HCT116 (cell line): ENCODE data around the gene ACAN. TPM values are rescaled to one million over a fixed set of nuclear protein-coding genes. Genes with fewer than 3 reads are reported as not detected.

ENCODE experiments used
- ATAC-seq: fragments of 200-7000 bp; cut with Tn5 transposase; 2 replicates; pipeline ENCODE4 v1.9.1; 2020; ENCODE audit warnings: mild to moderate bottlenecking, moderate library complexity
- BruUV-seq: library from RNA; stranded (reverse); fragments of 400-500 nt; replicated peaks from 2 replicates; lab custom pipeline; 2021; lab: Mats Ljungman, UMichigan
- CTCF ChIA-PET: fragments of 300-600 bp; sonication (Branson Sonifier 250); formaldehyde crosslinking; loops from one replicate; lab custom pipeline; 2021; ENCODE audit warnings: antibody characterized with exemption; lab: Charles Lee
- POLR2A ChIA-PET: fragments of 300-600, 350-600 bp; sonication (Branson Sonifier 250); formaldehyde crosslinking; loops from one replicate; lab custom pipeline; 2021; ENCODE audit warnings: antibody characterized with exemption; lab: Charles Lee
- RAD21 ChIA-PET, 2 experiments: fragments of 300-600 bp; sonication (Branson Sonifier 250); formaldehyde crosslinking; loops; one replicate each; lab custom pipeline; 2023; ENCODE audit warnings: low total read pairs in 2 of 2; ENCODE audit not compliant: uncharacterized antibody in 2 of 2, unreplicated experiment in 2 of 2, low non-redundant PET in 1 of 2; lab: Charles Lee
- DNase-seq: peaks from one replicate; pipeline ENCODE4 v3.0.0-alpha.2; 2010; ENCODE audit warnings: low read depth, low spot score
- H2AFZ ChIP-seq: fragments of 200-600 bp; shearing (Covaris generic), sonication (generic); 2 replicates; pipeline ENCODE4 v1.6.1; 2017; ENCODE audit warnings: low read depth, mixed run types, mixed read lengths, antibody characterized with exemption, low read length; ENCODE audit not compliant: poor library complexity, severe bottlenecking
- H3K27ac ChIP-seq: 2 replicates; pipeline ENCODE4 v1.5.1; 2012; ENCODE audit warnings: low read depth, low read length
- H3K27me3 ChIP-seq: fragments of 200-600 bp; sonication (generic); 2 replicates; pipeline ENCODE4 v1.6.1; 2016; ENCODE audit warnings: mixed run types, low read length, mixed read lengths; ENCODE audit not compliant: insufficient read depth
- H3K36me3 ChIP-seq, 2 experiments: fragments of 200-500 bp in 1 of 2; fragments of 200-600 bp in 1 of 2; sonication (Bioruptor generic) in 1 of 2; sonication (generic) in 1 of 2; 2 replicates each; pipeline versions ENCODE4 v1.5.1 to v1.6.1; 2014 to 2016; ENCODE audit warnings: low read length in 2 of 2, inconsistent platforms in 1 of 2, mixed read lengths in 1 of 2, mixed run types in 1 of 2; ENCODE audit not compliant: insufficient read depth in 2 of 2, control insufficient read depth in 1 of 2
- H3K4me1 ChIP-seq, 2 experiments: fragments of 200-600 bp in 1 of 2; sonication (generic) in 1 of 2; 2 replicates each; pipeline versions ENCODE4 v1.5.1 to v1.6.1; 2012 to 2017; ENCODE audit warnings: low read length in 2 of 2, inconsistent platforms in 1 of 2, mild to moderate bottlenecking in 1 of 2, mixed read lengths in 1 of 2, mixed run types in 1 of 2, moderate library complexity in 1 of 2; ENCODE audit not compliant: insufficient read depth in 2 of 2, control insufficient read depth in 1 of 2
- H3K4me2 ChIP-seq: fragments of 200-600 bp; sonication (generic); 2 replicates; pipeline ENCODE4 v1.6.1; 2017; ENCODE audit warnings: mixed run types, low read length, mixed read lengths
- H3K4me3 ChIP-seq, 2 experiments: fragments of 200-600 bp in 1 of 2; sonication (generic) in 1 of 2; replicated peaks in 1 of 2; 2 replicates each; pipeline ENCODE4 v1.5.1; 2011 to 2016; ENCODE audit warnings: low read length in 2 of 2, control low read depth in 1 of 2, low read depth in 1 of 2, mild to moderate bottlenecking in 1 of 2, mixed read lengths in 1 of 2, mixed run types in 1 of 2
- H3K79me2 ChIP-seq: fragments of 200-600 bp; sonication (generic); 2 replicates; pipeline ENCODE4 v1.6.1; 2017; ENCODE audit warnings: mild to moderate bottlenecking, mixed run types, low read length, moderate library complexity, mixed read lengths; ENCODE audit not compliant: insufficient read depth
- H3K9ac ChIP-seq: fragments of 200-600 bp; sonication (generic); 2 replicates; pipeline ENCODE4 v1.6.1; 2016; ENCODE audit warnings: low read length, mixed read lengths
- H3K9me2 ChIP-seq: fragments of 200-600 bp; sonication (generic), shearing (Covaris generic); 2 replicates; pipeline ENCODE4 v1.6.1; 2017; ENCODE audit warnings: mixed run types, mild to moderate bottlenecking, moderate library complexity; ENCODE audit not compliant: insufficient read depth
- H3K9me3 ChIP-seq, 2 experiments: fragments of 200-500 bp in 1 of 2; fragments of 200-600 bp in 1 of 2; sonication (Bioruptor generic) in 1 of 2; sonication (generic) in 1 of 2; 2 replicates each; pipeline ENCODE4 v1.6.1; 2014 to 2017; ENCODE audit warnings: low read length in 2 of 2, mixed read lengths in 2 of 2, inconsistent platforms in 1 of 2, low read depth in 1 of 2, mild to moderate bottlenecking in 1 of 2, mixed run types in 1 of 2, moderate library complexity in 1 of 2; ENCODE audit not compliant: control insufficient read depth in 1 of 2, insufficient read depth in 1 of 2
- H4K20me1 ChIP-seq: fragments of 200-600 bp; sonication (generic), shearing (Covaris generic); 2 replicates; pipeline ENCODE4 v1.6.1; 2017; ENCODE audit warnings: mixed run types, mild to moderate bottlenecking, moderate library complexity; ENCODE audit not compliant: insufficient read depth
- EGR1 ChIP-seq: IDR thresholded peaks from 2 replicates; pipeline ENCODE4 v1.6.1; 2012; ENCODE audit warnings: low read depth
- EZH2 ChIP-seq: fragments of 200-600 bp; sonication (generic); IDR thresholded peaks from 2 replicates; pipeline ENCODE4 v1.6.1; 2017; ENCODE audit warnings: antibody characterized with exemption, mixed run types
- EZH2phosphoT487 ChIP-seq: fragments of 200-600 bp; IDR thresholded peaks from 2 replicates; pipeline ENCODE4 v1.6.1; 2018; ENCODE audit warnings: antibody characterized with exemption, borderline replicate concordance
- RAD21 ChIP-seq: IDR thresholded peaks from 2 replicates; pipeline ENCODE4 v1.6.1; 2012; ENCODE audit warnings: low read depth, mild to moderate bottlenecking
- SP1 ChIP-seq: IDR thresholded peaks from 2 replicates; pipeline ENCODE4 v1.6.1; 2012; ENCODE audit warnings: low read depth
- ZNF274 ChIP-seq: fragments of 200-500 bp; sonication (Bioruptor generic); IDR thresholded peaks from 2 replicates; pipeline ENCODE4 v1.6.1; 2014; ENCODE audit warnings: mild to moderate bottlenecking, low read depth, low read length, inconsistent platforms
- intact Hi-C: fragments of 100-400 bp; cut with micrococcal nuclease; formaldehyde crosslinking; loops from 2 replicates; pipeline ENCODE4 v1.10.0; 2022
- total RNA-seq: library from RNA; stranded (reverse); gene quantifications from one replicate; pipeline ENCODE4 v1.2.1, GENCODE V29; 2021; ENCODE audit not compliant: unreplicated experiment
- TF ChIP-seq, protein P1 (sequence below): IDR thresholded peaks from 2 replicates; pipeline ENCODE4 v1.6.1; 2011; ENCODE audit warnings: mild to moderate bottlenecking, low read length, moderate library complexity; ENCODE audit not compliant: insufficient replicate concordance; ENCODE audit errors: extremely low read depth
- TF ChIP-seq, protein P2 (sequence below): IDR thresholded peaks from 2 replicates; pipeline ENCODE4 v1.6.1; 2012
- TF ChIP-seq, protein P3 (sequence below), 3 experiments: fragments of 200-600 bp in 1 of 3; sonication (generic) in 1 of 3; IDR thresholded peaks in 2 of 3; conservative IDR thresholded peaks in 1 of 3; 2 replicates each; pipeline ENCODE4 v1.5.1; 2012 to 2017; ENCODE audit warnings: low read depth in 2 of 3, low read length in 2 of 3, antibody characterized with exemption in 1 of 3, borderline replicate concordance in 1 of 3, control low read depth in 1 of 3, mild to moderate bottlenecking in 1 of 3, mixed read lengths in 1 of 3, mixed run types in 1 of 3, moderate library complexity in 1 of 3; ENCODE audit not compliant: insufficient read depth in 1 of 3

Gene ACAN
- total RNA-seq, 1 experiment from 2014 or later: not detected

DNA sequence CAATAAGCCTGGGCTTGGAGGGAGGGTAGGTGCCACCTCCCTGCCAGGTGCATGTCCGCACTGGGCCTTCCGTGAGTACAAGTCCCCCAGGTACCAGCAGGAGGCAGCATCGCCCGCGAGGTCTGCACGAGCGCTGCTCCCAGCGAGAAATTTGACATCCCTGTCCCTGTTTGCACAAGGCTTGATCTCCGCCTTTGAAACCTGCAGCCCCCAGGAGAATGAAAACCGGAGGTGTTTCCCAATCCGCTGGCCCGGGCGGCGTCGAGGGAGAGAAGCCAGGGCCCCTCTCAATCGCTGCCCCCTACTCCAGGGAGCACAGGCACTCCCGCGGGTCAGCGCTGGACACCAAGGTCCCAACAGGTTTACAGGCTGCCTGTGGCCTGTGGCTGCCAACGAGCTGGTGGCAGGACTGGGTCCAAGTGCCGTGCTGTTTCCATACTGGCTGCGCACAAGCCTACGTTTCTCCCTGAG is 91.1 kb downstream of the ACAN start:
- TF ChIP-seq, protein P1, sequence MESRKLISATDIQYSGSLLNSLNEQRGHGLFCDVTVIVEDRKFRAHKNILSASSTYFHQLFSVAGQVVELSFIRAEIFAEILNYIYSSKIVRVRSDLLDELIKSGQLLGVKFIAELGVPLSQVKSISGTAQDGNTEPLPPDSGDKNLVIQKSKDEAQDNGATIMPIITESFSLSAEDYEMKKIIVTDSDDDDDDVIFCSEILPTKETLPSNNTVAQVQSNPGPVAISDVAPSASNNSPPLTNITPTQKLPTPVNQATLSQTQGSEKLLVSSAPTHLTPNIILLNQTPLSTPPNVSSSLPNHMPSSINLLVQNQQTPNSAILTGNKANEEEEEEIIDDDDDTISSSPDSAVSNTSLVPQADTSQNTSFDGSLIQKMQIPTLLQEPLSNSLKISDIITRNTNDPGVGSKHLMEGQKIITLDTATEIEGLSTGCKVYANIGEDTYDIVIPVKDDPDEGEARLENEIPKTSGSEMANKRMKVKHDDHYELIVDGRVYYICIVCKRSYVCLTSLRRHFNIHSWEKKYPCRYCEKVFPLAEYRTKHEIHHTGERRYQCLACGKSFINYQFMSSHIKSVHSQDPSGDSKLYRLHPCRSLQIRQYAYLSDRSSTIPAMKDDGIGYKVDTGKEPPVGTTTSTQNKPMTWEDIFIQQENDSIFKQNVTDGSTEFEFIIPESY: no peak
- TF ChIP-seq SP1: no peak
- no peak for TF ChIP-seq EZH2
- TF ChIP-seq EZH2phosphoT487: no peak
- no peak for TF ChIP-seq EGR1
- TF ChIP-seq, protein P2, sequence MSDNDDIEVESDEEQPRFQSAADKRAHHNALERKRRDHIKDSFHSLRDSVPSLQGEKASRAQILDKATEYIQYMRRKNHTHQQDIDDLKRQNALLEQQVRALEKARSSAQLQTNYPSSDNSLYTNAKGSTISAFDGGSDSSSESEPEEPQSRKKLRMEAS: peak; percentile 34; the same call in 1 of the 2 replicates
- no peak for TF ChIP-seq ZNF274
- TF ChIP-seq, protein P3, sequence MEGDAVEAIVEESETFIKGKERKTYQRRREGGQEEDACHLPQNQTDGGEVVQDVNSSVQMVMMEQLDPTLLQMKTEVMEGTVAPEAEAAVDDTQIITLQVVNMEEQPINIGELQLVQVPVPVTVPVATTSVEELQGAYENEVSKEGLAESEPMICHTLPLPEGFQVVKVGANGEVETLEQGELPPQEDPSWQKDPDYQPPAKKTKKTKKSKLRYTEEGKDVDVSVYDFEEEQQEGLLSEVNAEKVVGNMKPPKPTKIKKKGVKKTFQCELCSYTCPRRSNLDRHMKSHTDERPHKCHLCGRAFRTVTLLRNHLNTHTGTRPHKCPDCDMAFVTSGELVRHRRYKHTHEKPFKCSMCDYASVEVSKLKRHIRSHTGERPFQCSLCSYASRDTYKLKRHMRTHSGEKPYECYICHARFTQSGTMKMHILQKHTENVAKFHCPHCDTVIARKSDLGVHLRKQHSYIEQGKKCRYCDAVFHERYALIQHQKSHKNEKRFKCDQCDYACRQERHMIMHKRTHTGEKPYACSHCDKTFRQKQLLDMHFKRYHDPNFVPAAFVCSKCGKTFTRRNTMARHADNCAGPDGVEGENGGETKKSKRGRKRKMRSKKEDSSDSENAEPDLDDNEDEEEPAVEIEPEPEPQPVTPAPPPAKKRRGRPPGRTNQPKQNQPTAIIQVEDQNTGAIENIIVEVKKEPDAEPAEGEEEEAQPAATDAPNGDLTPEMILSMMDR (IDR thresholded peaks at IDR 0.05 in 2 of 3, conservative IDR thresholded peaks at IDR 0.05 in 1 of 3; ENCODE audit: borderline replicate concordance in 1 of 3, insufficient read depth in 1 of 3, low read depth in 2 of 3, low read length in 2 of 3): peak; percentile 81 to 92 (median 88)
- peak; percentile 85 for TF ChIP-seq RAD21
- Histone ChIP-seq H3K4me3 (peak overlapping the region; percentile 50 to 67), H4K20me1 (no peaks in the 10 kb centered on the region), H3K27me3 (no peaks in the 10 kb centered on the region), H3K9me2 (no peaks in the 10 kb centered on the region), H3K9me3 (no peaks in the 10 kb centered on the region), H3K27ac (no peak overlapping the region; the same call in 1 of the 2 replicates), H3K36me3 (no peaks in the 10 kb centered on the region), H3K9ac (peak overlapping the region; percentile 57; the same call in 1 of the 2 replicates), H2AFZ (peak overlapping the region; percentile 71), H3K4me1 (peaks cover 18 to 36% of the 10 kb centered on the region in 2 experiments), H3K4me2 (peak overlapping the region; percentile 95), H3K79me2 (no peaks in the 10 kb centered on the region)
- peak; percentile 77 for ATAC-seq
- DNase-seq: no peak
- intact Hi-C loops: loop anchor here (1.0 to 5.0 kb wide), 2 partner anchors 123 to 233 kb away; no protein-coding TSS in a partner anchor
- no TSS peak for BruUV-seq
- RAD21 ChIA-PET: no interaction called here
- CTCF ChIA-PET: interaction anchor here (0.6 to 2.2 kb wide), 9 partner anchors 11 to 309 kb away, joined by 3 to 12 read pairs (median 5); no protein-coding TSS in a partner anchor
- POLR2A ChIA-PET: interaction anchor here (1.0 kb wide), 2 partner anchors 12 to 17 kb away, joined by 3 read pairs; no protein-coding TSS in a partner anchor
